Umbilical cord (tissue), 2 donors: ENCODE data around the gene BCL2L12. TPM values are rescaled to one million over a fixed set of nuclear protein-coding genes. Genes with fewer than 3 reads are reported as not detected.
"Not testable (repeated sequence)": the region's sequence is repeated elsewhere in the genome, so short reads cannot be mapped to it uniquely, and the experiment has no call there.

Source experiments
- DNase-seq: peaks from one replicate; pipeline ENCODE4 v3.0.0-alpha.2; 2015; ENCODE audit warnings: low spot score
- total RNA-seq: library from RNA; depleted of rRNA; stranded (reverse); fragments of >200 nt; gene quantifications from one replicate; pipeline ENCODE4 v1.2.3, GENCODE V29; 2014; ENCODE audit warnings: low replicate concordance; ENCODE audit not compliant: insufficient read depth

BCL2L12 gene, protein sequence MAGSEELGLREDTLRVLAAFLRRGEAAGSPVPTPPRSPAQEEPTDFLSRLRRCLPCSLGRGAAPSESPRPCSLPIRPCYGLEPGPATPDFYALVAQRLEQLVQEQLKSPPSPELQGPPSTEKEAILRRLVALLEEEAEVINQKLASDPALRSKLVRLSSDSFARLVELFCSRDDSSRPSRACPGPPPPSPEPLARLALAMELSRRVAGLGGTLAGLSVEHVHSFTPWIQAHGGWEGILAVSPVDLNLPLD
- total RNA-seq = 0.96 TPM

GRCh38 chr19:49665351-49666119, at the start of gene BCL2L12, which contains the start of gene IRF3:
BCL2L12 (plus strand) TSS chr19:49665933; CDS start chr19:49666693, 760 bp downstream.
IRF3 (minus strand) TSS chr19:49665857; CDS start chr19:49664838, 1,019 bp downstream.
- DNase-seq = peak; percentile 99

GRCh38 chr19:49616532-49616931, 49.2 kb upstream of the BCL2L12 start:
- no peak for DNase-seq

GRCh38 chr19:49616945-49617344, 48.8 kb upstream of the BCL2L12 start:
- no peak for DNase-seq

DNA sequence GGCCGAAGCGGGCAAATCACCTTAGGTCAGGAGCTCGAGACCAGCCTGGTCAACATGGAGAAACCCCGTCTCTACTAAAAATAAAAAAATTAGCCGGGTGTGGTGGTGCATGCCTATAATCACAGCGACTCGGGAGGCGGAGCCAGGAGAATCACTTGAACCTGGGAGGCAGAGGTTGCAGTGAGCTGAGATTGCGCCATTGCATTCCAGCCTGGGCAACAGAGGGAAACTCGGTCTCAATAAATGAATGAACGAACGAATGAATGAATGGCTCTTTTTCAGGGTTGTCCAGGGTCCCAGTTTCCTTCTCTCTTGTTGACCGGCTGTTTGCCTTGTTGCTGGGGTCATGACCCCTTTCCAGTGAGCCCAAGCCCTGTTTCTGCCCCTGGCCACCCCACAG, 47.9 kb upstream of the BCL2L12 start:
- not testable (repeated sequence) for DNase-seq

DNA sequence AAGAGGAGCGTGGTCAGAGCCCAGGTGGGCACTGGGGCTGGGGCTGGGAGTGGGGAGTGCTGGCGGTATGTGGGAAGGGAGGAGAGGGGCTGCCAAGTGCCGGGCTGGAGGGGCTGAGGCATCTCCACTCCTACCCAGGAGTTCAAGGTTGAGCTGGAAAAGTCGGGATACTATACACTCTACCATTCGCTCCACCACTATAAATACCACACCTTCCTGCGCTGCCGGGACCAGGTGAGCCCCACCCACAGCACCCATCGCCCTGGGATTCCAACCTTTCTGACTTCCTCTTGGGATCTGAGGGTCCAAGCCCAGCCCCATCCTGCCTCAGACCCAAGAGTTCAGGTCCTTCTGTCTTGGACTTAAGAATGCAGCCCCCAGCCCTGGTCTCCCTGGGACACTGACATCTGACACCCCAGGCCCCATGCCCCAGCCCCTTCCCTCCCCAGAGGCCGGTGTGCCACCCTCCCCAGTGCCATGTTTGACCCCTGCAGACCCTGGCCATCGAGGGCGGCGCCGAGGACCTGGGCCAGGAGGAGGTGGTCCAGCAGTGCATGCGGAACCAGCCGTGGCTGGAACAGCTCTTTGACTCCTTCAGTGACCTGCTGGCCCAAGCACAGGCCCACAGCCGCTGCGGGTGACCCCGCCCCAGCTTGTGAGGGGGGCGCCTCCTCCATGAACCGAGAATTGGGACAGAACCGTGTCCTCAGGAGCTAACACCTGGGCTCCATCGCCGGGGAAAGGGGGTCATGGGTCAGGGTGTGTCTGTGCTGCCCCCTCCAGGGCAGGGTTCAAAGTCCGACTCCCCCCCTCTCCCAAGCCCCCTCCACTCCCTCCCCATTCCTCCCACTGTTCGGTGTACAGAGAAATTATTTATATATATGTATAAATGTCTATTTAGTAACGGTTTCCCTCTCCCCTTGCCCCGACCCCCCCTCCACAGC, 40.5 kb upstream of the BCL2L12 start:
- no peak for DNase-seq

GRCh38 chr19:49626226-49626625, 39.5 kb upstream of the BCL2L12 start:
- DNase-seq = no peak

DNA sequence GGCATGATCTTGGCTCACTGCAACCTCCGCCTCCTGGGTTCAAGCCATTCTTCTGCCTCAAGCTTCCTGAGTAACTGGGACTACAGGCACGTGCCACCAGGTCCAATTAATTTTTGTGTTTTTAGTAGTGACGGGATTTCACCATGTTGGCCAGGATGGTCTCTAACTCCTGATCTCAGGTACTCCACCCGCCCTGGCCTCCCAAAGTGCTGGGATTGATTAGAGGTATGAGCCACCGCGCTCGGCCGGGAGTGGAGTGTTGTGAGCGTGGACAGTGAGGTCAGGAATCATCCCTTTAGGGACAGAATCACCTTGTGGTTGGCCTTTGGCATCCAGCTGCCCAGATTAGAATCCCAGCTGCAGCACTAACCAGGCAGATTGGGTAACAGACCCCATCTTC, 36.1 kb upstream of the BCL2L12 start:
- no peak for DNase-seq

DNA sequence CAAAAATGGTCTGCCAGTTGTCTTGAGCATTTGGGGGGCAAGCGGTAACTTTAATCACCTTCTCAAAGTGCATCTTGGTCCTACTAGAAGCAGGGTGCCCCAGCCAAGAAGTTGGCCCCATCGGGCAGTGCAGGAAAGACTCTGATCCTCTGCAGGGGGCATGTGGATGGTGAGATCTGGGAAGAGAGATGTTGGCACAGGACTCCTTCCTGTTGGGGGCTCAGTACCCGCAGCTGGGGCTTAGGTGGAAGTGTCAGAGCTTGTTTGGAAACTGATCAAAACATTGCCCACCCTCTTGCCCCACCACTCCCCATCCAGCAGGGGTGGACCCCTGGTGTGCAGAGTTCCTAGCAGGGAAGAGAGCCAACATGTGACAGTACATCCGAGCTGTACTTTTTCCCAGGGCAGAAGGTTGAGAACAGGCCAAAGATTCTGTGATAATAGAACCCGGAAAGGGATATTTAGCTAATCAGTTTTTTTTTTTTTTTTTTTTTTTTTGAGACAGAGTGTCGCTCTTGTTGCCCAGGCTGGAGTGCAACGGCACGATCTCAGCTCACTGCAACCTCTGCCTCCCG, 34.6 kb upstream of the BCL2L12 start:
- no peak for DNase-seq

GRCh38 chr19:49631610-49632192, 34.0 kb upstream of the BCL2L12 start:
- no peak for DNase-seq

- DNase-seq = no peak
These were observed 33.2 kb upstream of the BCL2L12 start for GRCh38 chr19:49632576-49632975.

- DNase-seq = not testable (repeated sequence)
These were observed 32.5 kb upstream of the BCL2L12 start for GRCh38 chr19:49633273-49633672.

DNA sequence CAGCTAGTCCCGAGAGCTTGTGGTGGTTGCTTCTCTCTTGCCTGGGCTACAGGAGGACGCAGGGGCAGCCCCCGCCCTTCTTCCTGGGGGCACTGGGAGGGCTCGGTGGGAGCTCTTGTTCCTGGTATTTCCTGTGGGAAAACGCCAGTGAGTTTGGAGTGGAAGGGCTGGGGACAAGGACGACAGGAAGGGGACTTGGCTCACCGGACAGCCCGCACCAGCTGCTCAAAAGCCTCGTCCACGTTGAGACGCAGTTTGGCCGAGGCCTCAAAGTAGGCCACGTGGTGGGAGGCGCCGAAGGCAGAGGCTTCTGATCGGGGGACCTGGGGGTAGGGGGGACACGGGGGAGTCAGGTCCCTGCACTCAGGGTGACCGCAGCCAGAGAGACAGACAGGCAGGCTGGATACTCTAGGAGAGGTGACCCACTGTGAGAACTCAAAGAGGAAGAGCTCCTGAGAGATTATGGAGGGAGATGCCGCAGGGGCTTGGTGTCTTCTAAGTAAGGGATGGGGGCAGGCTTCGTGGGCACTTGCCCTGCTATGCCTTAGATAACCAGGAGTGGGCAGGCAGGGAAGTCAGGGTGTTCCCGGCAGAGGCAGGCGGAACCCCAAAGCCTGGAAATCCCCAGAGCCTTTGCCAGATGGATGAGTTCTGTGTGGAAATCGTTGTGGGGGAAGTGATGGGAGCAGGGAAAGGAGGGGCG, 30.1 kb upstream of the BCL2L12 start:
- DNase-seq = peak; percentile 53

DNA sequence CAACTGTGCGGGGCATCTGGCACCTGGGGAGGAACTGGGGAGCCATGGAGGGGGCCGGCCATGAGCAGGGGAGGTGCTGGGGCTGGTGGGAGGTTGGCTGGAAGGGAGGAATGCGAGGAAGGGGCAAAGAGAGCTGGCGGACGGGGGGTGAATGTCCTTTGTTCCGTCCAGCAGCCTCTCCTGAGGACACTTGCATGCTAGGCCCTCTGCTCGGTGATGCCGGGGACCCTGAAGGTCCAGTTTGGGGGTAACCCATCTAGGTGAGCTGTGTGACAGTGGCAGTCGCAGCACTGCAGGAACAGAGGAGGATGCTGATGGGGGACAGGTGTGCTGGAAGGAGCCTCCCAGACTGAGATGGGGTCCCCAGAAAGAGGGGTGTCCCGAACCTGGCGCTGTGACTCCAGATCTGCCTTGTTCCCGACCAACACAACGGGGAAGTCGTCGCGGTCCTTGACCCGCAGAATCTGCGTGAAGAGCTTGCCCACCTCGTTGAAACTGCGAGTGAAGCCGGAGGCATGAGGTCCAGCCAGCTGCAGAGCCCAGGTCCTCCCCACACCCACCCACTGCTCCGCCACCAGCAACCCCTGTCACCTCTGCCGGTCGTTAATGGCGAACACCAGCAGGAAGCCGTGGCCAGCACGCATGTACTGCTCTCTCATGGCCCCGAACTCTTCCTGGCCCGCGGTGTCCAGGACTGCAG, 29.4 kb upstream of the BCL2L12 start:
- no peak for DNase-seq

GRCh38 chr19:49637821-49638738, 27.7 kb upstream of the BCL2L12 start:
- peak; percentile 95 for DNase-seq

GRCh38 chr19:49639401-49640112, 26.2 kb upstream of the BCL2L12 start:
- peak; percentile 25 for DNase-seq

GRCh38 chr19:49640113-49640898, 25.4 kb upstream of the BCL2L12 start, which contains the start of gene RRAS:
RRAS (minus strand) TSS chr19:49640143; CDS start chr19:49640098, 45 bp downstream.
- DNase-seq = peak; percentile 100
